Mucosa of gallbladder (tissue), 1 donor: ENCODE data around the gene OR52E4. TPM values are rescaled to one million over a fixed set of nuclear protein-coding genes. Genes with fewer than 3 reads are reported as not detected.

ENCODE experiments used
- DNase-seq: peaks from one replicate; pipeline ENCODE4 v3.0.0-alpha.2; 2020; ENCODE audit warnings: low spot score
- total RNA-seq: library from RNA; stranded (reverse); gene quantifications from one replicate; pipeline ENCODE4 v1.2.1, GENCODE V29; 2021
- donor health status: DM: no; HTN: no; CAD: no.

The OR52E4 gene
- total RNA-seq, 1 donor from 2014 or later: not detected

DNA sequence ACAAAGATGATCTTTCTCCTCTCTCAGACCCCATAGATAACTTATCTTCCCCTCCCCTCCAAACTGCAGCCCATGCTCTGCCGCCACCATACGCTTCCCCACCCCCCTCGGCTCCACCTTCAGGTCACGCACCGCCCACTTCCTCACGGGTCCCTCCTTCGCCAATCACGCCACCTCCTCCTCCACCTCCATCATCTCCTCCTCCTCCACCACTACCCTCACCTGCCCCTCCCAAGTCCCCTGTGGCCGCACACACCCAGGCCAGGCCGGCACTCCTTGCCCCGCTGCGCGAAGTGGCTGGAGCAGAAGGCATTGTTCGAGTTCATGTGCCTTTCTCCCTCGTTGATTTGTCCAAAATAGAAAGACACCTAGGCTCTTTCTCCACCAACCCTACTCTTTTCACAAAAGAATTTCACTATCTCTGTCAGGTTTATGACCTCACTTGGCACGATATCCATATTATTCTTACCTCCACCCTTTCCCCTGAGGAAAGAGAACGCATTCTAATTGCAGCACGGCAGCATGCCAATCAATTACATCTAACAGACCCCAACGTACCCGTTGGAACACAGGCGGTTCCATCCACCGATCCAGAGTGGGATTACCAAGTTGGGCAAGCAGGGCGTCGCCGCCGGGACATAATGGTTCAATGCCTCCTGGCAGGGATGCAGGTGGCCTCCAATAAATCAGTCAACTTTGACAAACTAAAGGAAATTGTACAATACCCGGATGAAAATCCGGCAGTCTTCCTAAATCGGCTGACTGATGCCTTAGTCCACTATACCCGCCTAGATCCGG lies 49.3 kb downstream of the OR52E4 start:
- no peak for DNase-seq

DNA sequence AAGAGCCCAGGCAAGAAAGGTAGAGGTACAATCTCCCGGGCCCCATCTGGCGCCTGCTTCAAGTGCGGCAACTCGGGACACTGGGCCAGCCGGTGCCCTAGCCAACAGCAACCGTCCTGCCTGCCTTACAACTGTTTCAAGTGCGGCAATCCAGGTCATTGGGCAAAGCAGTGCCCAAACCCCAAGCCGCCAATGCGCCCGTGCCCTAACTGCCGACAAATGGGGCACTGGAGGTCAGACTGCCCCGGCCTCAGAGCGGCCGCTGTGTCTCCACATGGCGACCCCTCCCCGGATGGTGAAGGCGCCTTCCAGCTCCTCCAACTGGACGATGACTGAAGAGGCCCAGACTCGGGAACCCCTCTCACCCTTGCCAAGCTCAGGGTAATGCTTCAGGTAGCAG lies 50.2 kb downstream of the OR52E4 start:
- DNase-seq: no peak

DNA sequence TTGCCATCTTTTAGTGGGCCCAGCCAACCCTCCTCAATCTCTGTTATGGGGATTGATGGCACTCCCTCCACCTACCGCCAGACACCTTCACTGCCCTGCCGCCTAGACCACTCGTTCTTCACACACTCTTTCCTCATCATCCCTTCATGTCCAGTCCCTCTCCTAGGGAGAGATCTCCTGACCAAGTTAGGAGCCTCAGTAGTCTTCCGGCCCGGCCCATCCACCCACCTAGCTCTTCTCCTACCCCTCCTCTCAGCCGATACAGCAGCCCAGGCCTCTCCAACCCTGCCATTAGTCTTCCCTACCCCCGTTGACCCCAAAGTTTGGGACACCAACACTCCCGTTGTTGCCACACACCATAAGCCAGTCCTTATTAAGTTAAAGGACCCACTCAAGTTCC lies 50.6 kb downstream of the OR52E4 start:
- no peak for DNase-seq

DNA sequence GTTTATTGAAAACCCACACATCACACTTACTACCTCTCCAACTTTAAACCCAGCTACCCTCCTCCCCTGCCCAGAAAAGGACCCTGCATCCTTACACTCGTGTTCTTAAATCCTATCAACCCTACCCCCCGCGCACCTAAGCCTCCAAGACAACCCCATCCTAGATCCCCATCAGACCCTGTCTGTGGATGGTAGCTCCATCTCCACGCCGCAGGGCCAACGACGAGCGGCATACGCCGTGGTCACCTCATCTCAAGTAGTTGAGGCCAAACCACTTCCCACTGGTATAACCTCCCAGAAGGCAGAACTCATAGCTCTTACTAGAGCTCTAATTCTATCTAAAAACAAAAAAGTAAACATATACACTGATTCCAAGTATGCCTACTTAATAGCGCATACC lies 52.2 kb downstream of the OR52E4 start:
- DNase-seq: no peak

DNA sequence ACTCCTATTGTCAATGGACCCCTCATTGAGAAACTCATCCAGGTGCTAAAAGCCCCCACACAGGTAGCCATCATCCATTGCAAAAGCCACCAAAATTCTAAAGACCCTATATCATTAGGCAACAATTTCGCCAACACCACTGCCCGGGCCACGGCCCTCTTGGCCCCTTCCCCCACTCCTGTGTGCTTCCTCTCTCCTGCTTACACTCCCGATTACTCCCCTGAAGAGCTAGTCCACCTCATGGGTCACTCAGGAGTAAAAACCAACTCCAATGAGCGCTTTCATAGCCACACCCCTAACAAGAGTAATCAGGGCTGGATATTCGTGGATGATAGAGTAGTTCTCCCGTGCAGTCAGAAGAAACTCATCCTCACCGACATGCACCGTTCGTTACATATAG lies 52.7 kb downstream of the OR52E4 start:
- DNase-seq: no peak

Other genes starting within 250 kb of the OR52E4 start
- gene TRIM5, start 195.6 kb upstream of the OR52E4 start, total RNA-seq: 39.8 TPM
- 43.9 TPM for gene TRIM22, start 190.8 kb upstream of the OR52E4 start, total RNA-seq
- not detected for gene OR56B1, start 144.2 kb upstream of the OR52E4 start, total RNA-seq
- not detected for gene OR52N4, start 126.4 kb upstream of the OR52E4 start, total RNA-seq
- not detected for gene OR52N5, start 97.3 kb upstream of the OR52E4 start, total RNA-seq
- gene OR52N1, start 89.4 kb upstream of the OR52E4 start, total RNA-seq: not detected
- gene OR52N2, start 71.7 kb upstream of the OR52E4 start, total RNA-seq: not detected
- not detected for gene OR52E6, start 38.7 kb upstream of the OR52E4 start, total RNA-seq
- gene OR52E8, start 22.9 kb upstream of the OR52E4 start, total RNA-seq: not detected
- not detected for gene OR52E5, start 12.6 kb downstream of the OR52E4 start, total RNA-seq
- not detected for gene OR56A3, start 61.6 kb downstream of the OR52E4 start, total RNA-seq
- not detected for gene OR56A5, start 87.9 kb downstream of the OR52E4 start, total RNA-seq
- not detected for gene OR52L1, start 106.4 kb downstream of the OR52E4 start, total RNA-seq
- gene OR56A4, start 126.3 kb downstream of the OR52E4 start, total RNA-seq: 0.06 TPM
- gene OR56A1, start 150.1 kb downstream of the OR52E4 start, total RNA-seq: 0.03 TPM
- not detected for gene OR56B4, start 227.1 kb downstream of the OR52E4 start, total RNA-seq